H1 (cell line): ENCODE measurements around the gene GSTO1.

Experiments
- CTCF ChIP-seq, 3 experiments: IDR thresholded peaks; 1 replicate in 2 of 3; 2 replicates in 1 of 3; pipeline versions ENCODE4 v1.5.1 to v1.6.1; 2011; ENCODE audit warnings: low read length in 3 of 3, mild to moderate bottlenecking in 3 of 3, inconsistent platforms in 2 of 3, low read depth in 1 of 3, moderate library complexity in 1 of 3; ENCODE audit not compliant: insufficient read depth in 1 of 3; ENCODE audit errors: control extremely low read depth in 1 of 3
- HDAC2 ChIP-seq, 2 experiments: fragments of 300-600 bp in 1 of 2; sonication (generic) in 1 of 2; IDR thresholded peaks; 2 replicates each; pipeline ENCODE4 v1.6.1; 2011 to 2012; ENCODE audit warnings: low read depth in 2 of 2, low read length in 2 of 2, mild to moderate bottlenecking in 2 of 2, moderate library complexity in 2 of 2, borderline replicate concordance in 1 of 2, inconsistent platforms in 1 of 2
- POLR2A ChIP-seq, 2 experiments: IDR thresholded peaks; 1 replicate in 1 of 2; 2 replicates in 1 of 2; pipeline ENCODE4 v1.6.1; 2011; ENCODE audit warnings: low read depth in 2 of 2, low read length in 2 of 2, mild to moderate bottlenecking in 2 of 2; ENCODE audit errors: control extremely low read depth in 1 of 2
- POLR2AphosphoS5 ChIP-seq: IDR thresholded peaks from 2 replicates; pipeline ENCODE4 v1.6.1; 2011; ENCODE audit warnings: low read depth, low read length
- SIN3A ChIP-seq, 2 experiments: IDR thresholded peaks in 1 of 2; conservative IDR thresholded peaks in 1 of 2; 2 replicates each; pipeline ENCODE4 v1.6.1; 2011 to 2012; ENCODE audit warnings: low read length in 2 of 2, improper control_type of control experiment in 1 of 2, low read depth in 1 of 2, mild to moderate bottlenecking in 1 of 2
- SP2 ChIP-seq: IDR thresholded peaks from 2 replicates; pipeline ENCODE4 v1.6.1; 2012; ENCODE audit warnings: mild to moderate bottlenecking, low read length, inconsistent platforms
- USF2 ChIP-seq: IDR thresholded peaks from 2 replicates; pipeline ENCODE4 v1.6.1; 2011; ENCODE audit warnings: low read length, improper control_type of control experiment

GRCh38 chr10:104308439-104308903 is 53.8 kb downstream of the GSTO1 start:
- TF ChIP-seq SIN3A (conservative IDR thresholded peaks at IDR 0.05 in 1 of 2, IDR thresholded peaks at IDR 0.05 in 1 of 2; ENCODE audit: low read depth in 1 of 2, low read length in 2 of 2), result no peak
- TF ChIP-seq HDAC2 (IDR thresholded peaks at IDR 0.05; ENCODE audit: borderline replicate concordance in 1 of 2, low read depth in 2 of 2, low read length in 2 of 2), result no peak
- TF ChIP-seq POLR2AphosphoS5, result no peak
- TF ChIP-seq CTCF (IDR thresholded peaks at IDR 0.05; ENCODE audit: control extremely low read depth in 1 of 3, insufficient read depth in 1 of 3, low read depth in 1 of 3, low read length in 3 of 3), result no peak
- no peak for TF ChIP-seq SP2
- TF ChIP-seq USF2, result no peak
- no peak for TF ChIP-seq POLR2A (IDR thresholded peaks at IDR 0.05; ENCODE audit: control extremely low read depth in 1 of 2, low read depth in 2 of 2, low read length in 2 of 2)
